ENCODE measurements around the gene MAP2K1. TPM values are rescaled to one million over a fixed set of nuclear protein-coding genes. Genes with fewer than 3 reads are reported as not detected.
A peak's percentile ranks its signal among the peaks of the same experiment; 100 is the strongest.

Gene MAP2K1
- total and polyA plus RNA-seq, 4 donors = 14.3 to 30.2 (median 24.4) TPM

GRCh38 chr15:66369773-66370651, 16.7 kb upstream of the MAP2K1 start:
- peak overlapping the region in 1 of 2 donors; percentile 53 for H3K9ac ChIP-seq (ENCODE audit: low read depth in 1 of 2, low read length in 2 of 2)
- TF ChIP-seq, protein P1, sequence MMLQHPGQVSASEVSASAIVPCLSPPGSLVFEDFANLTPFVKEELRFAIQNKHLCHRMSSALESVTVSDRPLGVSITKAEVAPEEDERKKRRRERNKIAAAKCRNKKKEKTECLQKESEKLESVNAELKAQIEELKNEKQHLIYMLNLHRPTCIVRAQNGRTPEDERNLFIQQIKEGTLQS (IDR thresholded peaks at IDR 0.05) = peak; percentile 83
- TF ChIP-seq YY1 (IDR thresholded peaks at IDR 0.05) (no peak), ZBTB33 (IDR thresholded peaks at IDR 0.05) (no peak), RAD21 (IDR thresholded peaks at IDR 0.05) (no peak), HNF4G (IDR thresholded peaks at IDR 0.05) (no peak), FOXA2 (IDR thresholded peaks at IDR 0.05) (no peak), NR2F2 (IDR thresholded peaks at IDR 0.05) (no peak), JUND (IDR thresholded peaks at IDR 0.05) (no peak), MAX (IDR thresholded peaks at IDR 0.05) (peak; percentile 35), SP1 (IDR thresholded peaks at IDR 0.05) (no peak), TAF1 (conservative IDR thresholded peaks at IDR 0.05) (no peak), RXRA (IDR thresholded peaks at IDR 0.05) (no peak), GABPA (IDR thresholded peaks at IDR 0.05 in 1 of 2, conservative IDR thresholded peaks at IDR 0.05 in 1 of 2) (peak in 1 of 2 donors; percentile 21)
- TF ChIP-seq, protein P2, sequence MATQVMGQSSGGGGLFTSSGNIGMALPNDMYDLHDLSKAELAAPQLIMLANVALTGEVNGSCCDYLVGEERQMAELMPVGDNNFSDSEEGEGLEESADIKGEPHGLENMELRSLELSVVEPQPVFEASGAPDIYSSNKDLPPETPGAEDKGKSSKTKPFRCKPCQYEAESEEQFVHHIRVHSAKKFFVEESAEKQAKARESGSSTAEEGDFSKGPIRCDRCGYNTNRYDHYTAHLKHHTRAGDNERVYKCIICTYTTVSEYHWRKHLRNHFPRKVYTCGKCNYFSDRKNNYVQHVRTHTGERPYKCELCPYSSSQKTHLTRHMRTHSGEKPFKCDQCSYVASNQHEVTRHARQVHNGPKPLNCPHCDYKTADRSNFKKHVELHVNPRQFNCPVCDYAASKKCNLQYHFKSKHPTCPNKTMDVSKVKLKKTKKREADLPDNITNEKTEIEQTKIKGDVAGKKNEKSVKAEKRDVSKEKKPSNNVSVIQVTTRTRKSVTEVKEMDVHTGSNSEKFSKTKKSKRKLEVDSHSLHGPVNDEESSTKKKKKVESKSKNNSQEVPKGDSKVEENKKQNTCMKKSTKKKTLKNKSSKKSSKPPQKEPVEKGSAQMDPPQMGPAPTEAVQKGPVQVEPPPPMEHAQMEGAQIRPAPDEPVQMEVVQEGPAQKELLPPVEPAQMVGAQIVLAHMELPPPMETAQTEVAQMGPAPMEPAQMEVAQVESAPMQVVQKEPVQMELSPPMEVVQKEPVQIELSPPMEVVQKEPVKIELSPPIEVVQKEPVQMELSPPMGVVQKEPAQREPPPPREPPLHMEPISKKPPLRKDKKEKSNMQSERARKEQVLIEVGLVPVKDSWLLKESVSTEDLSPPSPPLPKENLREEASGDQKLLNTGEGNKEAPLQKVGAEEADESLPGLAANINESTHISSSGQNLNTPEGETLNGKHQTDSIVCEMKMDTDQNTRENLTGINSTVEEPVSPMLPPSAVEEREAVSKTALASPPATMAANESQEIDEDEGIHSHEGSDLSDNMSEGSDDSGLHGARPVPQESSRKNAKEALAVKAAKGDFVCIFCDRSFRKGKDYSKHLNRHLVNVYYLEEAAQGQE (IDR thresholded peaks at IDR 0.05) = no peak
- peak overlapping the region; percentile 63 to 68 for H3K27ac ChIP-seq (ENCODE audit: low read depth in 1 of 2, low read length in 2 of 2)
- no peak for DNase-seq (ENCODE audit: low spot score)
- no peak overlapping the region for H3K4me3 ChIP-seq (ENCODE audit: low read depth in 1 of 3, low read length in 3 of 3)
- peaks cover 0 to 3% (median 0%) of the 10 kb centered on the region in 4 donors for H3K9me3 ChIP-seq (ENCODE audit: control insufficient read depth in 4 of 4, low read length in 3 of 4)
- no peaks in the 10 kb centered on the region for H3K27me3 ChIP-seq (ENCODE audit: control insufficient read depth in 4 of 4, insufficient read depth in 4 of 4, low read length in 3 of 4)
- peaks cover 0 to 4% (median 1%) of the 10 kb centered on the region in 4 donors for H3K4me1 ChIP-seq (ENCODE audit: control insufficient read depth in 4 of 4, insufficient read depth in 4 of 4, low read length in 3 of 4)
- H3K36me3 ChIP-seq (ENCODE audit: control insufficient read depth in 4 of 4, insufficient read depth in 3 of 4, low read depth in 1 of 4, low read length in 3 of 4) = no peaks in the 10 kb centered on the region
- WGBS = 37% methylated on average over 12 of the region's 12 CpGs

DNA sequence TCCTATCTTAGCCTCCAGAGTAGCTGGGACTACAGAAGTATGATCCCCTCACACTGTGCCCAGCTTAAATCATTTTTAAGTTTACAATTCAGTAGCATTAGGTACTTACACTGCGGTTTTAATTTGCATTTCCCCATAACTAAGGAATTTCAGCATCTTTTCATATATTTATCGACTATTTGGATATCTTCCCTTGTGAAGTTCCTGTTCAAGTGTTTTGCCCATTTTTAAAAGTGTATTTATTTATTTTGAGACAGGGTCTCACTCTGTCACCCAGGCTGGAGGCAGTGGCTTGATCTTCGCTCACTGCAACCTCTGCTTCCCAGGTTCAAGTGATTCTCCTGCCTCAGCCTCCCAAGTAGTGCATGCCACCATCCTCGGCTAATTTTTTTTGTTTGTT, 12.5 kb upstream of the MAP2K1 start:
- Histone ChIP-seq H3K27ac (ENCODE audit: low read depth in 1 of 2, low read length in 2 of 2) (no peak overlapping the region), H3K9ac (ENCODE audit: low read depth in 1 of 2, low read length in 2 of 2) (no peak overlapping the region), H3K4me1 (ENCODE audit: control insufficient read depth in 4 of 4, insufficient read depth in 4 of 4, low read length in 3 of 4) (peaks cover 0 to 3% (median 1%) of the 10 kb centered on the region in 4 donors), H3K4me3 (ENCODE audit: low read depth in 1 of 3, low read length in 3 of 3) (no peak overlapping the region), H3K36me3 (ENCODE audit: control insufficient read depth in 4 of 4, insufficient read depth in 3 of 4, low read depth in 1 of 4, low read length in 3 of 4) (no peaks in the 10 kb centered on the region), H3K27me3 (ENCODE audit: control insufficient read depth in 4 of 4, insufficient read depth in 4 of 4, low read length in 3 of 4) (no peaks in the 10 kb centered on the region), H3K9me3 (ENCODE audit: control insufficient read depth in 4 of 4, low read length in 3 of 4) (peaks cover 0 to 3% (median 0%) of the 10 kb centered on the region in 4 donors)
- no peak for DNase-seq (ENCODE audit: low spot score)
- WGBS = 97% methylated on average over 4 of the region's 4 CpGs
- TF ChIP-seq ZBTB33 (IDR thresholded peaks at IDR 0.05) = no peak
- TF ChIP-seq HNF4A (conservative IDR thresholded peaks at IDR 0.05) = no peak
- no peak for TF ChIP-seq FOXA1 (IDR thresholded peaks at IDR 0.05)
- no peak for TF ChIP-seq YY1 (IDR thresholded peaks at IDR 0.05)
- no peak for TF ChIP-seq RXRA (IDR thresholded peaks at IDR 0.05)
- TF ChIP-seq, protein P1 (IDR thresholded peaks at IDR 0.05) = no peak
- no peak for TF ChIP-seq RAD21 (IDR thresholded peaks at IDR 0.05)
- no peak for TF ChIP-seq GABPA (IDR thresholded peaks at IDR 0.05 in 1 of 2, conservative IDR thresholded peaks at IDR 0.05 in 1 of 2)
- TF ChIP-seq EGR1 (IDR thresholded peaks at IDR 0.05; ENCODE audit: low read depth in 2 of 2) = no peak
- no peak for TF ChIP-seq SP1 (IDR thresholded peaks at IDR 0.05)
- no peak for TF ChIP-seq HNF4G (IDR thresholded peaks at IDR 0.05)
- TF ChIP-seq JUND (IDR thresholded peaks at IDR 0.05) = no peak
- TF ChIP-seq NR2F2 (IDR thresholded peaks at IDR 0.05) = no peak
- TF ChIP-seq, protein P2 (IDR thresholded peaks at IDR 0.05) = no peak
- TF ChIP-seq TAF1 (conservative IDR thresholded peaks at IDR 0.05) = no peak

Data from liver (tissue), 9 donors.